Prostate gland (tissue), 2 donors: ENCODE data around the gene ZNF628. TPM values are rescaled to one million over a fixed set of nuclear protein-coding genes. Genes with fewer than 3 reads are reported as not detected.
A peak's percentile ranks its signal among the peaks of the same experiment; 100 is the strongest.

ENCODE experiments used
- DNase-seq: peaks from one replicate; pipeline ENCODE4 v3.0.0-alpha.2; 2019; ENCODE audit warnings: low spot score
- H3K27ac ChIP-seq, 2 donors: fragments of 200-600 bp; sonication (generic); 2 replicates each; pipeline ENCODE4 v1.5.1; 2017 to 2019
- H3K27me3 ChIP-seq: fragments of 200-600 bp; sonication (generic); replicated peaks from 2 replicates; pipeline ENCODE4 v1.5.1; 2019; ENCODE audit not compliant: insufficient read depth
- H3K36me3 ChIP-seq, 2 donors: fragments of 200-600 bp; sonication (generic); 1 replicate in 1 of 2; 2 replicates in 1 of 2; pipeline versions ENCODE4 v1.5.1 to v1.8.1; 2017 to 2019
- H3K4me1 ChIP-seq: fragments of 200-600 bp; sonication (generic); replicated peaks from 2 replicates; pipeline ENCODE4 v1.5.1; 2019
- H3K4me3 ChIP-seq, 2 donors: fragments of 200-600 bp; sonication (generic); 2 replicates each; pipeline ENCODE4 v1.5.1; 2017 to 2019
- H3K9me3 ChIP-seq: fragments of 200-600 bp; sonication (generic); 2 replicates; pipeline ENCODE4 v1.5.1; 2017
- CTCF ChIP-seq, 4 experiments: fragments of 200-600 bp in 2 of 4; fragments of 450-650 bp in 2 of 4; sonication (generic) in 2 of 4; IDR thresholded peaks; 1 replicate in 3 of 4; 2 replicates in 1 of 4; pipeline ENCODE4 v1.5.1; 2016 to 2019; ENCODE audit warnings: antibody characterized with exemption in 4 of 4, mild to moderate bottlenecking in 2 of 4, moderate library complexity in 2 of 4
- POLR2A ChIP-seq: fragments of 450-650 bp; IDR thresholded peaks from one replicate; pipeline ENCODE4 v1.6.1; 2016; ENCODE audit warnings: antibody characterized with exemption, mild to moderate bottlenecking
- POLR2AphosphoS5 ChIP-seq: sonication (generic); formaldehyde crosslinking; IDR thresholded peaks from one replicate; pipeline ENCODE4 v1.6.1; 2017; ENCODE audit warnings: antibody characterized with exemption
- WGBS: methylation state at CpG from one replicate; pipeline ENCODE4 v1.1.5; 2018; 5-methylcytosine and 5-hydroxymethylcytosine counted together
- intact Hi-C: fragments of 100-400 bp; cut with DNase I; formaldehyde crosslinking; loops from one replicate; pipeline ENCODE4 v1.14.2; 2022
- total RNA-seq, 2 donors: library from RNA; depleted of rRNA; stranded (reverse); fragments of >200 nt; gene quantifications; one replicate each; pipeline ENCODE4 v1.1.0, GENCODE V29; 2016

The ZNF628 gene
- total RNA-seq, 2 donors from 2014 or later = 10.9 to 66.4 TPM

- WGBS = under 1% methylated on average over 58 of the region's 80 CpGs
- TF ChIP-seq POLR2A (no peak), CTCF (IDR thresholded peaks at IDR 0.05) (no peak), POLR2AphosphoS5 (no peak)
- Histone ChIP-seq H3K27me3 (peaks cover 9% of the 10 kb centered on the region), H3K27ac (no peak overlapping the region), H3K4me1 (peaks cover 13% of the 10 kb centered on the region), H3K4me3 (no peak overlapping the region), H3K36me3 (no peaks in the 10 kb centered on the region), H3K9me3 (no peaks in the 10 kb centered on the region)
- no peak for DNase-seq
- intact Hi-C loops = no loop called here
Observed at GRCh38 chr19:55451163-55451964, 25.1 kb upstream of the ZNF628 start.

GRCh38 chr19:55451965-55452748 lies 24.3 kb upstream of the ZNF628 start:
- no peaks in the 10 kb centered on the region for H3K9me3 ChIP-seq
- H3K36me3 ChIP-seq = no peaks in the 10 kb centered on the region
- no peak overlapping the region for H3K27ac ChIP-seq
- no peak overlapping the region for H3K4me3 ChIP-seq
- peaks cover 9% of the 10 kb centered on the region for H3K27me3 ChIP-seq
- intact Hi-C loops = no loop called here
- WGBS = 5% methylated on average over 55 of the region's 57 CpGs
- no peak for DNase-seq
- peaks cover 13% of the 10 kb centered on the region for H3K4me1 ChIP-seq
- TF ChIP-seq CTCF (IDR thresholded peaks at IDR 0.05) = no peak
- TF ChIP-seq POLR2AphosphoS5 = no peak
- TF ChIP-seq POLR2A = no peak

GRCh38 chr19:55452749-55453346 lies 23.6 kb upstream of the ZNF628 start:
- Histone ChIP-seq H3K36me3 (no peaks in the 10 kb centered on the region), H3K27me3 (peaks cover 9% of the 10 kb centered on the region), H3K27ac (no peak overlapping the region), H3K4me1 (peaks cover 13% of the 10 kb centered on the region), H3K4me3 (no peak overlapping the region), H3K9me3 (no peaks in the 10 kb centered on the region)
- 11% methylated on average over 33 of the region's 34 CpGs for WGBS
- DNase-seq = peak; percentile 16
- TF ChIP-seq POLR2AphosphoS5 = peak; percentile 8
- TF ChIP-seq CTCF (IDR thresholded peaks at IDR 0.05) = no peak
- intact Hi-C loops = no loop called here

- no peak for TF ChIP-seq POLR2A
- no peak for TF ChIP-seq POLR2AphosphoS5
- TF ChIP-seq CTCF (IDR thresholded peaks at IDR 0.05) = no peak
- intact Hi-C loops = no loop called here
- Histone ChIP-seq H3K9me3 (no peaks in the 10 kb centered on the region), H3K4me3 (no peak overlapping the region), H3K36me3 (no peaks in the 10 kb centered on the region), H3K4me1 (peaks cover 13% of the 10 kb centered on the region), H3K27ac (no peak overlapping the region), H3K27me3 (peaks cover 9% of the 10 kb centered on the region)
- DNase-seq = no peak
- WGBS = 90% methylated on average over 12 of the region's 12 CpGs
Observed at GRCh38 chr19:55453511-55454260, 22.7 kb upstream of the ZNF628 start.
